ENCODE data around the gene CEP85. TPM values are rescaled to one million over a fixed set of nuclear protein-coding genes. Genes with fewer than 3 reads are reported as not detected.

The CEP85 gene
- total RNA-seq, 3 donors from 2014 or later = 10.7 to 15.9 (median 15.6) TPM

GRCh38 chr1:26263212-26263611 is 29.2 kb downstream of the CEP85 start:
- intact Hi-C loops (cut with DNase I, micrococcal nuclease) = no loop called here
- H3K36me3 ChIP-seq (ENCODE audit: low read depth) = no peaks in the 10 kb centered on the region

DNA sequence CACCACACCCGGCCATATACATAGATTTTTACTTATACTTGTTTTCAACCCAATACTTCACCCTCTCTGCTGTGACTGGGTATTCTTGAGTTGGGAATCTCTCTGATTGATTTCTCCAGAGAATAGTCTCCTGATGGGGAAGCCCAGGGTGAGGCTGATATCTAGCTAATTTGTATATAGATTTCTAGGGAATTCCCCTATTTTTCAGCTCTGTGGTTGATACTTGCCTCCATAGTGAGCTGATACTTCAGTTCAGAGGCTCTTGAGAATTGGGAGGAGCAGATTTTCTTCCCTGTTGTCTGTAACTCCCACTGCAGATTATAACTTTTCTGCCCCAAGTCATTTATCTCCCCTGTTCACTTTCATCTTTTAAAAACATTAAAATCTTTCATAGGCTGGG is 31.4 kb downstream of the CEP85 start:
- ATAC-seq (no peak), DNase-seq (no peak)
- Histone ChIP-seq H3K36me3 (ENCODE audit: low read depth) (no peaks in the 10 kb centered on the region), H3K4me1 (ENCODE audit: low read depth) (no peaks in the 10 kb centered on the region), H3K9me3 (peaks cover 5% of the 10 kb centered on the region), H3K4me3 (no peak overlapping the region)
- intact Hi-C loops (cut with DNase I, micrococcal nuclease) = no loop called here
- no peak for TF ChIP-seq CTCF (IDR thresholded peaks at IDR 0.05)

More at GRCh38 chr1:26263212-26263611, 29.2 kb downstream of the CEP85 start:
- TF ChIP-seq CTCF (IDR thresholded peaks at IDR 0.05) = no peak
- DNase-seq = no peak
- ATAC-seq = no peak
- Histone ChIP-seq H3K4me1 (ENCODE audit: low read depth) (no peaks in the 10 kb centered on the region), H3K4me3 (no peak overlapping the region), H3K9me3 (no peaks in the 10 kb centered on the region)

DNA sequence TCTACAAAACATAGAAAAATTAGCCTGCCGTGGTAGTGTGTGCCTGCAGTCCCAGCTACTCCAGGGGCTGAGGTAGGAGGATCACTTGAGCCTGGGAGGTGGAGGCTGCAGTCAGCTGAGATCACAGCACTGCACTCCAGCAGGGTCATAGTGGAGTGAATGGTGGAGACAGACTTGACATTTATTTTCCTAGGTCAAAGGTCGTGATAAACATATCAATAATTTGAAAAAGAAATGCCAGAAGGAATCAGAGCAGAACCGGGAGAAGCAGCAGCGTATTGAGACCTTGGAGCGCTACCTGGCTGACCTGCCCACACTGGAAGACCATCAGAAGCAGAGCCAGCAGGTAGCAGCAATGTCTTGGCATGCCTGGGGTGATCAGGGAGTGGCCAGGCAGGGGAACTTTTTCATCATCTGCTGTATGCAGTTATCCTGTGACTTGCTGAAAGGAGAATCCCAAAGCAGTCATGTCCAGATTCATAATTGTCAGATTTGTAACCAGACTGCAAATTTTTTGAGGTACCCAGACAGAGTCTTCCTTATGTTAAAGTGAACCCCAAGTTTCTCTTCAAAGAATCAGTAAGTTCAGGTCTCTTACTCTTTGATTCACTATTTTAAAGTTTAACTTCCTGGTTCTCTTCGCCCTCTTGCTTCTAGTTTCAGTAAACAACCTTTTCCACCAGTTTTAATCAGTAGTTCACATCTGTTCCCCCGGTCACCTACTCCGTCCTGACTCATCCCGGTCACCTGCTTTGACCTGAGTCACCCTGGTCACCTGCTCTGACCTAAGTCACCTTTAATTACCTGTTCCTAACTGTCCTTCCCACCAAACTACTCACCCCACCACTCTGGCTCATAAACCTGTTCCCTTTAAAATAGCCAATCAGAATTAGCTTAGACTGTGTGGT is 34.5 kb downstream of the CEP85 start:
- TF ChIP-seq CTCF (IDR thresholded peaks at IDR 0.05) = no peak

DNA sequence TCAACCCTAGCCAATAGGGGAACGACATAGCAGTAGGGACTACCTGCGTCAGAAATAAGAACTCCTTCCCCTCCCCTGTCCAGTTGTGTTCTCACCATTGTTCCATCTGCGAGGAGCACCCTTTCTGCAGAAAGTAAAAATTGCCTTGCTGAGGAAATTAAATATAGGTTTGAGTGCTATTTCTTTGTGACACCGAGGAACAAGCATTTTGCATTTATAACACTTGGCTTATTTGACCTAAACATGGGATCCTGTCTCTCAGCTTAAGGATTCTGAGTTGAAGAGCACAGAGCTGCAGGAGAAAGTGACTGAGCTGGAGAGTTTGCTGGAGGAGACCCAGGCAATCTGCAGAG is 35.2 kb downstream of the CEP85 start:
- ATAC-seq (no peak), DNase-seq (no peak)
- no peak for TF ChIP-seq CTCF (IDR thresholded peaks at IDR 0.05)
- Histone ChIP-seq H3K4me1 (ENCODE audit: low read depth) (no peaks in the 10 kb centered on the region), H3K36me3 (ENCODE audit: low read depth) (no peaks in the 10 kb centered on the region), H3K9me3 (peaks cover 5% of the 10 kb centered on the region), H3K4me3 (no peak overlapping the region)
- intact Hi-C loops (cut with DNase I, micrococcal nuclease) = no loop called here

More for the DNA sequence above, 34.5 kb downstream of the CEP85 start:
- Histone ChIP-seq H3K9me3 (peaks cover 5% of the 10 kb centered on the region), H3K4me3 (no peak overlapping the region), H3K4me1 (ENCODE audit: low read depth) (no peaks in the 10 kb centered on the region), H3K36me3 (ENCODE audit: low read depth) (no peaks in the 10 kb centered on the region)
- ATAC-seq (no peak), DNase-seq (no peak)
- intact Hi-C loops (cut with DNase I, micrococcal nuclease) = no loop called here

GRCh38 chr1:26274801-26275425 is 40.9 kb downstream of the CEP85 start:
- Histone ChIP-seq H3K36me3 (ENCODE audit: low read depth) (no peaks in the 10 kb centered on the region), H3K4me1 (ENCODE audit: low read depth) (peaks cover 46% of the 10 kb centered on the region), H3K9me3 (no peaks in the 10 kb centered on the region), H3K4me3 (no peak overlapping the region)
- intact Hi-C loops (cut with DNase I, micrococcal nuclease) = loop anchor here (5.0 kb wide), 1 partner anchor 47 kb away; no protein-coding TSS in a partner anchor
- DNase-seq (peak in 1 of 3 donors; percentile 16), ATAC-seq (no peak)
- TF ChIP-seq CTCF (IDR thresholded peaks at IDR 0.05) = no peak

All from mucosa of descending colon (tissue), 3 donors.